GM12872 (cell line): ENCODE data around the gene TOM1L1.

Experiments
- TF ChIP-seq, protein P1 (sequence below): IDR thresholded peaks from 3 replicates; pipeline ENCODE4 v1.5.1; 2011; ENCODE audit warnings: low read depth, mild to moderate bottlenecking, low read length, moderate library complexity; ENCODE audit not compliant: insufficient read depth

The TOM1L1 gene

GRCh38 chr17:54968988-54969332, 68.3 kb downstream of the TOM1L1 start:
- TF ChIP-seq, protein P1, sequence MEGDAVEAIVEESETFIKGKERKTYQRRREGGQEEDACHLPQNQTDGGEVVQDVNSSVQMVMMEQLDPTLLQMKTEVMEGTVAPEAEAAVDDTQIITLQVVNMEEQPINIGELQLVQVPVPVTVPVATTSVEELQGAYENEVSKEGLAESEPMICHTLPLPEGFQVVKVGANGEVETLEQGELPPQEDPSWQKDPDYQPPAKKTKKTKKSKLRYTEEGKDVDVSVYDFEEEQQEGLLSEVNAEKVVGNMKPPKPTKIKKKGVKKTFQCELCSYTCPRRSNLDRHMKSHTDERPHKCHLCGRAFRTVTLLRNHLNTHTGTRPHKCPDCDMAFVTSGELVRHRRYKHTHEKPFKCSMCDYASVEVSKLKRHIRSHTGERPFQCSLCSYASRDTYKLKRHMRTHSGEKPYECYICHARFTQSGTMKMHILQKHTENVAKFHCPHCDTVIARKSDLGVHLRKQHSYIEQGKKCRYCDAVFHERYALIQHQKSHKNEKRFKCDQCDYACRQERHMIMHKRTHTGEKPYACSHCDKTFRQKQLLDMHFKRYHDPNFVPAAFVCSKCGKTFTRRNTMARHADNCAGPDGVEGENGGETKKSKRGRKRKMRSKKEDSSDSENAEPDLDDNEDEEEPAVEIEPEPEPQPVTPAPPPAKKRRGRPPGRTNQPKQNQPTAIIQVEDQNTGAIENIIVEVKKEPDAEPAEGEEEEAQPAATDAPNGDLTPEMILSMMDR: no peak

- TF ChIP-seq, protein P1: no peak
Observed at GRCh38 chr17:54969658-54970572, 69.3 kb downstream of the TOM1L1 start.

- TF ChIP-seq, protein P1: no peak
Observed at GRCh38 chr17:54971147-54971546, 70.5 kb downstream of the TOM1L1 start.

DNA sequence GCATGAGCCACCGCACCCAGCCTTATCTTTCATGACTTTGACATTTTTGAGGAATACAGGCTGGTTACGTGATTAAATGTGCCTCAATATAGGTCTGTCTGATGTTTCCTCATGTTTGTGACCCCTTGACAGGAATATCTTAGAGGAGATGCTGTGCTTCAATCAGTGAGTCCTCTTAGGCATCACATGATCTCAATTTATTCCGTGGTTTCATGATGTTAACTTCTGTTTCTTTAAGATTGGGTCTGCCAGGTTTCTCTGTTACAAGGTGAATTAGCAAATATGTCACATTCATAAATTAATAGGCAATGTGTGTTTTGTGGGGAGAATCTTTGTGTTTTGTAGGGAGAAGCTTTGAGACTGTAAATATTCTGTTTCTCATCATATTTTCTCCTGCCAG, 71.2 kb downstream of the TOM1L1 start:
- TF ChIP-seq, protein P1: no peak

DNA sequence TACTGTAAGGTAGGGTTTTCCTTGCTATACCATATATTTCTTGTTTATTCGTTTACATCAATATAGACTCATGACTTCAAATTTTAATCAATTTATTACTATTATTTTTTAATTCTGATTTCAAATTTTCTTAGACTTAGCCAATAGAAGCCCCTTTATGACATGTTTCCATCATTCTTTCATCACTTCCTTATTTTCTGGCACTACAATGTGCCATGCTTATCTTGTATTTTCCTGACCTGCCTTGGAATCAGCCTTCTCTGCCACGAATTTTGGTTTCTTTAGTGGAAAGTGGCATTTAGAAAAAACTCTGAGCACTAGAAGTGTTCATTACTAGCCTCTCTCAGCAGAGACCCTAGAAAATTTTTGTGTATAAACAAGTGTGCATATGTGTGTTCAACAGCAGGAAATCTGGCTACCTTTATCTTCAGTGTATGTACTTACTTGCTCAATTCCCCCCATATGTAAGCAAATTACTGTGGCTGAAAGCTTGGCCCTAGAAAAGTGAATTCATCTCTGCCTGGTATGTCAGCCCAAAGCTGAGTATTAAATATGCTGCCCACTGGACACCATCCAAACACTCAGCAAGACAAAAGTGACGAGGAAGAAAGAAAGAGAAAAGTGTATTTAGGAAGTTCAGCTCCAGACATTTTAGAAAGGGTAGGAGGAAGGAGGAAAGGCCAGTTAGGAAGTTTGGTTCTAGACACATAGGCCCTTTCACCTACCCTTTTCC, 71.9 kb downstream of the TOM1L1 start:
- TF ChIP-seq, protein P1: no peak

GRCh38 chr17:54974759-54975158, 74.1 kb downstream of the TOM1L1 start:
- TF ChIP-seq, protein P1: no peak

- TF ChIP-seq, protein P1: no peak
Observed at GRCh38 chr17:54976316-54976715, 75.7 kb downstream of the TOM1L1 start.
